CD4-positive, CD25-positive, alpha-beta regulatory T cell (primary cell): ENCODE measurements around the gene ARID1A. TPM values are rescaled to one million over a fixed set of nuclear protein-coding genes. Genes with fewer than 3 reads are reported as not detected.
A peak's percentile ranks its signal among the peaks of the same experiment; 100 is the strongest.

Source experiments
- ATAC-seq, 2 donors: fragments of 150-1000 bp; cut with Tn5 transposase; one replicate each; pipeline ENCODE4 v1.10.0; 2021; ENCODE audit warnings: low read depth in 2 of 2, moderate number of reproducible peaks in 2 of 2, moderate library complexity in 1 of 2
- DNase-seq, 3 donors: peaks; one replicate each; pipeline versions ENCODE4 v3.0.0 to v3.0.0-alpha.2; 2012 to 2022; ENCODE audit warnings: mixed read lengths in 1 of 3
- H3K27ac ChIP-seq: one replicate; pipeline ENCODE4 v1.7.0; 2013; ENCODE audit warnings: mild to moderate bottlenecking, low read length; ENCODE audit not compliant: insufficient read depth, poor library complexity, severe bottlenecking
- H3K27me3 ChIP-seq: one replicate; pipeline ENCODE4 v1.7.0; 2013; ENCODE audit warnings: low read length; ENCODE audit not compliant: control insufficient read depth, insufficient read depth
- H3K36me3 ChIP-seq: one replicate; pipeline ENCODE4 v1.7.0; 2013; ENCODE audit warnings: mild to moderate bottlenecking, low read length, moderate library complexity; ENCODE audit not compliant: control insufficient read depth, insufficient read depth
- H3K4me1 ChIP-seq: 2 replicates; pipeline ENCODE4 v1.7.0; 2013; ENCODE audit warnings: mild to moderate bottlenecking, low read length; ENCODE audit not compliant: insufficient read depth, control insufficient read depth, poor library complexity, severe bottlenecking
- H3K4me3 ChIP-seq: one replicate; pipeline ENCODE4 v1.7.0; 2013; ENCODE audit warnings: low read depth, mild to moderate bottlenecking, low read length, moderate library complexity
- H3K9me3 ChIP-seq, 2 experiments: 1 replicate in 1 of 2; 2 replicates in 1 of 2; pipeline ENCODE4 v1.7.0; 2013; ENCODE audit warnings: low read length in 2 of 2, mild to moderate bottlenecking in 1 of 2, moderate library complexity in 1 of 2; ENCODE audit not compliant: control insufficient read depth in 2 of 2
- H3K27ac Mint-ChIP-seq, 3 donors: one replicate each; pipeline ENCODE4 v1.8.0; 2020 to 2022; ENCODE audit warnings: mild to moderate bottlenecking in 3 of 3, mixed read lengths in 3 of 3, moderate library complexity in 2 of 3
- H3K27me3 Mint-ChIP-seq: one replicate; pipeline ENCODE4 v1.8.0; 2022; ENCODE audit warnings: mild to moderate bottlenecking, mixed read lengths
- H3K36me3 Mint-ChIP-seq: one replicate; pipeline ENCODE4 v1.8.0; 2020; ENCODE audit warnings: mixed read lengths
- H3K4me1 Mint-ChIP-seq, 4 donors: one replicate each; pipeline ENCODE4 v1.8.0; 2020 to 2022; ENCODE audit warnings: mixed read lengths in 4 of 4, mild to moderate bottlenecking in 1 of 4
- H3K4me3 Mint-ChIP-seq, 4 donors: one replicate each; pipeline ENCODE4 v1.8.0; 2020 to 2022; ENCODE audit warnings: mild to moderate bottlenecking in 4 of 4, mixed read lengths in 4 of 4, moderate library complexity in 3 of 4
- H3K9me3 Mint-ChIP-seq, 7 donors: one replicate each; pipeline ENCODE4 v1.8.0; 2020 to 2022; ENCODE audit warnings: mixed read lengths in 7 of 7, mild to moderate bottlenecking in 3 of 7, moderate library complexity in 2 of 7
- polyA plus RNA-seq, 4 donors: library from polyadenylated mRNA; unstranded; fragments of 300-500 nt; fragmentation: Illumina TruSeq; gene quantifications; one replicate each; pipeline ENCODE4 v1.2.3, GENCODE V29; 2021
- total RNA-seq: library from RNA; stranded (reverse); gene quantifications from one replicate; pipeline ENCODE4 v1.2.3, GENCODE V29; 2022

The ARID1A gene
- total and polyA plus RNA-seq, 5 donors from 2014 or later, result 9.5 to 139 (median 13.2) TPM

- Mint-ChIP-seq H3K36me3 (peaks cover 35% of the 10 kb centered on the region), H3K27me3 (no peaks in the 10 kb centered on the region), H3K4me3 (peak overlapping the region; percentile 43 to 84 (median 65)), H3K27ac (peak overlapping the region; percentile 86 to 96 (median 93)), H3K4me1 (peaks cover 37 to 99% (median 69%) of the 10 kb centered on the region in 4 donors), H3K9me3 (no peaks in the 10 kb centered on the region)
- H3K27me3 ChIP-seq, result no peaks in the 10 kb centered on the region
- H3K36me3 ChIP-seq, result peaks cover 35% of the 10 kb centered on the region
- DNase-seq, result no peak
- H3K9me3 ChIP-seq, result no peaks in the 10 kb centered on the region
- peak overlapping the region; percentile 95 for H3K27ac ChIP-seq
- peak overlapping the region; percentile 68 for H3K4me3 ChIP-seq
- no peak for ATAC-seq
- H3K4me1 ChIP-seq, result peaks cover 76% of the 10 kb centered on the region
Observed at GRCh38 chr1:26743426-26744059, 47.7 kb downstream of the ARID1A start.

- H3K4me1 Mint-ChIP-seq, result peaks cover 34 to 97% (median 66%) of the 10 kb centered on the region in 4 donors
- Histone ChIP-seq H3K4me1 (peaks cover 73% of the 10 kb centered on the region), H3K4me3 (peak overlapping the region; percentile 68), H3K9me3 (no peaks in the 10 kb centered on the region), H3K27ac (peak overlapping the region; percentile 95), H3K36me3 (peaks cover 38% of the 10 kb centered on the region), H3K27me3 (no peaks in the 10 kb centered on the region)
- H3K27ac Mint-ChIP-seq, result peak overlapping the region; percentile 86 to 96 (median 93)
- peak overlapping the region; percentile 28 to 84 (median 65) for H3K4me3 Mint-ChIP-seq
- H3K36me3 Mint-ChIP-seq, result peaks cover 33% of the 10 kb centered on the region
- peak; percentile 97 to 99 for ATAC-seq
- DNase-seq, result peak; percentile 74 to 97 (median 89)
- H3K9me3 Mint-ChIP-seq, result no peaks in the 10 kb centered on the region
- H3K27me3 Mint-ChIP-seq, result no peaks in the 10 kb centered on the region
Observed at GRCh38 chr1:26744075-26744959, 48.5 kb downstream of the ARID1A start.

GRCh38 chr1:26745191-26745590, 49.4 kb downstream of the ARID1A start:
- peak overlapping the region; percentile 86 to 96 (median 93) for H3K27ac Mint-ChIP-seq
- Histone ChIP-seq H3K4me3 (peak overlapping the region; percentile 68), H3K36me3 (peaks cover 43% of the 10 kb centered on the region), H3K4me1 (peaks cover 73% of the 10 kb centered on the region), H3K9me3 (no peaks in the 10 kb centered on the region), H3K27me3 (no peaks in the 10 kb centered on the region), H3K27ac (peak overlapping the region; percentile 95)
- H3K27me3 Mint-ChIP-seq, result no peaks in the 10 kb centered on the region
- no peak for DNase-seq
- peak overlapping the region in 2 of 4 donors; percentile 11 to 84 for H3K4me3 Mint-ChIP-seq
- H3K4me1 Mint-ChIP-seq, result peaks cover 30 to 97% (median 61%) of the 10 kb centered on the region in 4 donors
- no peak for ATAC-seq
- H3K9me3 Mint-ChIP-seq, result no peaks in the 10 kb centered on the region
- peaks cover 32% of the 10 kb centered on the region for H3K36me3 Mint-ChIP-seq

GRCh38 chr1:26747048-26747447, 51.2 kb downstream of the ARID1A start:
- Mint-ChIP-seq H3K4me3 (no peak overlapping the region), H3K9me3 (no peaks in the 10 kb centered on the region), H3K27ac (peak overlapping the region; percentile 26 to 86 (median 73)), H3K36me3 (peaks cover 27% of the 10 kb centered on the region), H3K27me3 (no peaks in the 10 kb centered on the region), H3K4me1 (peaks cover 25 to 97% (median 59%) of the 10 kb centered on the region in 4 donors)
- no peak overlapping the region for H3K4me3 ChIP-seq
- peaks cover 33% of the 10 kb centered on the region for H3K36me3 ChIP-seq
- H3K27ac ChIP-seq, result no peak overlapping the region
- no peak for DNase-seq
- H3K4me1 ChIP-seq, result peaks cover 73% of the 10 kb centered on the region
- no peak for ATAC-seq
- H3K9me3 ChIP-seq, result no peaks in the 10 kb centered on the region
- H3K27me3 ChIP-seq, result no peaks in the 10 kb centered on the region

- Histone ChIP-seq H3K4me3 (no peak overlapping the region), H3K36me3 (peaks cover 40% of the 10 kb centered on the region), H3K4me1 (peaks cover 61% of the 10 kb centered on the region), H3K27me3 (no peaks in the 10 kb centered on the region), H3K9me3 (no peaks in the 10 kb centered on the region), H3K27ac (peak overlapping the region; percentile 9)
- no peaks in the 10 kb centered on the region for H3K9me3 Mint-ChIP-seq
- ATAC-seq, result no peak
- DNase-seq, result no peak
- H3K4me3 Mint-ChIP-seq, result peak overlapping the region in 2 of 4 donors; percentile 22 to 43
- no peaks in the 10 kb centered on the region for H3K27me3 Mint-ChIP-seq
- peaks cover 25 to 97% (median 60%) of the 10 kb centered on the region in 4 donors for H3K4me1 Mint-ChIP-seq
- H3K27ac Mint-ChIP-seq, result peak overlapping the region; percentile 63 to 80 (median 73)
- H3K36me3 Mint-ChIP-seq, result peaks cover 33% of the 10 kb centered on the region
Observed at GRCh38 chr1:26748351-26748750, 52.5 kb downstream of the ARID1A start.

- Mint-ChIP-seq H3K27me3 (no peaks in the 10 kb centered on the region), H3K4me1 (peaks cover 20 to 98% (median 62%) of the 10 kb centered on the region in 4 donors), H3K4me3 (no peak overlapping the region), H3K36me3 (peaks cover 36% of the 10 kb centered on the region), H3K9me3 (no peaks in the 10 kb centered on the region), H3K27ac (peak overlapping the region; percentile 55 to 94 (median 78))
- no peak for DNase-seq
- Histone ChIP-seq H3K4me1 (peaks cover 50% of the 10 kb centered on the region), H3K4me3 (no peak overlapping the region), H3K27me3 (no peaks in the 10 kb centered on the region), H3K36me3 (peaks cover 47% of the 10 kb centered on the region), H3K27ac (no peak overlapping the region), H3K9me3 (no peaks in the 10 kb centered on the region)
- ATAC-seq, result no peak
Observed at GRCh38 chr1:26749458-26749857, 53.6 kb downstream of the ARID1A start.

GRCh38 chr1:26750428-26750827, 54.6 kb downstream of the ARID1A start:
- Histone ChIP-seq H3K4me3 (no peak overlapping the region), H3K4me1 (peaks cover 40% of the 10 kb centered on the region), H3K9me3 (no peaks in the 10 kb centered on the region), H3K27me3 (no peaks in the 10 kb centered on the region), H3K36me3 (peaks cover 56% of the 10 kb centered on the region), H3K27ac (no peak overlapping the region)
- ATAC-seq (no peak), DNase-seq (no peak)
- peak overlapping the region in 1 of 4 donors; percentile 22 for H3K4me3 Mint-ChIP-seq
- peaks cover 40% of the 10 kb centered on the region for H3K36me3 Mint-ChIP-seq
- H3K4me1 Mint-ChIP-seq, result peaks cover 20 to 94% (median 59%) of the 10 kb centered on the region in 4 donors
- no peaks in the 10 kb centered on the region for H3K27me3 Mint-ChIP-seq
- peak overlapping the region; percentile 72 to 94 (median 78) for H3K27ac Mint-ChIP-seq
- no peaks in the 10 kb centered on the region for H3K9me3 Mint-ChIP-seq
